ENCODE measurements around the gene POU2F2.

The POU2F2 gene

DNA sequence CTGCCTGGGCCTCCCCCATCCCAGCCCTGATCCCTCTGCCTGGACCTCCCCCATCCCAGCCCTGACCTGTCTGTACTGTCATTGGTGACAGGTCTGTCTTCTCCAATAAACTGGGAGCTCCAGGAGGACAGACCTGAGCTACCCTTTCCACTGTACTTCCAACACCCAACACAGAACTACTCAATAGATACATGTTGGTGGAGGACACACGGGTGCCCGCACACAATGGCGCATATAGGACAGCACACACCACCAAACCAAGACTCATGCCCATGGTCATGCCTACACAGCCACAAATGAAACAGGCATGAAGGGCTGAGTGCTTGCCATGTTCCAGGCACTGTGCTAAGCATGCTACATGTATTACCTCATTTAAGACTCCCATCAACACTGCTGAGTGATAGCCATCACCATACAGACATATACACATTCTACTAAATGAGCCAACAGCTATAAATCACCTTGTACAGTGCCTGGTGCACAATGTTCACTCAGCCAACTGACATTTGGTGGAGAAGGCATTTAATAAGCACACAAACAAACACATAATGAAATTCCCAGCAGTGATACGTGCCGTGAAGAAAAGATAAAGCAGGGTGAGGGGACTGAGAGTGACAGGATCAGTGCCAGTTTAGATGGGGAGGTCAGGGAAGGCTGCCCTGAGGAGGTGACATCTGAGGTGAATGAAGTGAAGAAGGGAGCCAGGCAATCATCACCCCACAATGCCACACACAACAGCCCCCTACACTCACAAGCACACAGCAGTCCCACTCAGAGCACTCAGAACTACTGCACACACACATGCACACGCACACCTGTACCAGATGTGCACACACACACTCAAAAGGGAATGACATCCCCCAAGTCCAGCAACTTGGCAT, 857 bp downstream of the POU2F2 start:
- no peak for TF ChIP-seq CTCF (IDR thresholded peaks at IDR 0.05; ENCODE audit: low read depth, low read length)
- no peak for DNase-seq (ENCODE audit: extremely low read depth, low read depth)

- TF ChIP-seq CTCF (IDR thresholded peaks at IDR 0.05; ENCODE audit: low read depth, low read length): no peak
- DNase-seq (ENCODE audit: extremely low read depth, low read depth): no peak
These were observed 2.0 kb downstream of the POU2F2 start for GRCh38 chr19:42130254-42130573.

- no peak for TF ChIP-seq CTCF (IDR thresholded peaks at IDR 0.05; ENCODE audit: low read depth, low read length)
- no peak for DNase-seq (ENCODE audit: extremely low read depth, low read depth)
These were observed 2.6 kb downstream of the POU2F2 start for GRCh38 chr19:42129399-42130253.

- DNase-seq (ENCODE audit: extremely low read depth, low read depth): no peak
- no peak for TF ChIP-seq CTCF (IDR thresholded peaks at IDR 0.05; ENCODE audit: low read depth, low read length)
These were observed 5.7 kb downstream of the POU2F2 start for GRCh38 chr19:42126574-42126973.

DNA sequence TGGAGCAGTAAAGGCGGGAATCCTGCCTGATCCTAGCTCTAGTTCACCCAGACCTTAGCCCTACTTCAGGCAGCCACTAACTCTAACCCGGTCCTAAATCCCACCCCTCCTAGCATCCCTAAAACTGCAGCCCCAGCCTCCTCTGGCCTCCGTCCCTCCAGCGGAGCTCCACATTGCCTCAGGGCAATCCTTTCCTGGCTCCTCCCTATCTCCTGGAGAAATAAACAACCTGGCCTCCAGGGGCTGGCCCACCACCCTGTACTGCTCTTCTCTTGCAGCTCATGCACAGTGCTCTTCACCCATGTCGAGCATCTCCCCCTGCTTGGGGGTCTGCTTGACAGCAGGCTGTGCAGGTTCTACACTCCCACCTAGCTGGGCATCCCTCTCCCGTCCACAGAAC, 6.7 kb downstream of the POU2F2 start:
- no peak for TF ChIP-seq CTCF (IDR thresholded peaks at IDR 0.05; ENCODE audit: low read depth, low read length)
- no peak for DNase-seq (ENCODE audit: extremely low read depth, low read depth)

DNA sequence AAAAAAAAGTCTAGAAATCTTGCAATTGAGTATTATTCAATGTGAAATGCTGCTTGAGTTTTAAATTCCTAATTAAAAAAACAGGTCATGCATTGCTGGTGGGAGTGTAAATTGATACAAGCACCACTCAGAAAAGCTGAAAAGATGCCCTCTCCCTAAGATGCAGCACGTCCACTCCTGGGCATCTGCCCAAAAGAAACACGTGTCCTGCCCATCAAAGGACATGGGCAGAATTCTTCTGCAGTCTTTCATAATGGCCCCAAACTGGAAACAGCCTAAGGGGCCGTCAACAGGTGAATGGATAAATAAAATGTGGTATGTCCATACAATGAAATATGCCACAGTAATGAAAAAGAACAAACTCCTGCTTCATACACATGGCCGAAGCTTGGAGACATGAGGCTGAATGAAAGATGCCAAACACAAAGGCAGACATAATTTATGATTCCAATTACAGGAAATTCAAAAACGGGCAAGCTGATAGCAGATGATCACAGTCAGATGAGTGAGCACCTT, 7.8 kb downstream of the POU2F2 start:
- DNase-seq (ENCODE audit: extremely low read depth, low read depth): no peak
- no peak for TF ChIP-seq CTCF (IDR thresholded peaks at IDR 0.05; ENCODE audit: low read depth, low read length)

DNA sequence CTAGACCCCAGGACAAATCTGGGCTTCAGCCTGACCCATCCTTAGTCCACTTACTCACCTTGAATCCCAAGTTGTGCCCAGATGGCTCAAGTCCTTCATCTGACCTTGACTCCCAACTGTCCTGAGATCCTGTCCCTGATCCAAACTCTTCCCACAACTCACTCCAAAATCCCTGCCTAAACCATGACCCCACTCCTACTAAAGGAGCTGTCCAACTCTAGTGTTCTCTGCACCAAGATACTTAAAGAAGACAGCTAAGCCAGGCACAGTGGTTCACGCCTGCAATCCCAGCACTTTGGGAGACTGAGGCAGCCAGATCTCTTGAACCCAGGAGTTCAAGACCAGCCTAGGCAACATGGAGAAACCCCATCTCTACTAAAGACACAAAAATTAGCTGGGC, 8.5 kb downstream of the POU2F2 start:
- no peak for DNase-seq (ENCODE audit: extremely low read depth, low read depth)
- no peak for TF ChIP-seq CTCF (IDR thresholded peaks at IDR 0.05; ENCODE audit: low read depth, low read length)
